ENCODE measurements around the gene LAMA2. TPM values are rescaled to one million over a fixed set of nuclear protein-coding genes. Genes with fewer than 3 reads are reported as not detected.
"Not testable (repeated sequence)": the region's sequence is repeated elsewhere in the genome, so short reads cannot be mapped to it uniquely, and the experiment has no call there.

The LAMA2 gene
- total RNA-seq, 1 donor from 2014 or later, result 18.0 TPM

DNA sequence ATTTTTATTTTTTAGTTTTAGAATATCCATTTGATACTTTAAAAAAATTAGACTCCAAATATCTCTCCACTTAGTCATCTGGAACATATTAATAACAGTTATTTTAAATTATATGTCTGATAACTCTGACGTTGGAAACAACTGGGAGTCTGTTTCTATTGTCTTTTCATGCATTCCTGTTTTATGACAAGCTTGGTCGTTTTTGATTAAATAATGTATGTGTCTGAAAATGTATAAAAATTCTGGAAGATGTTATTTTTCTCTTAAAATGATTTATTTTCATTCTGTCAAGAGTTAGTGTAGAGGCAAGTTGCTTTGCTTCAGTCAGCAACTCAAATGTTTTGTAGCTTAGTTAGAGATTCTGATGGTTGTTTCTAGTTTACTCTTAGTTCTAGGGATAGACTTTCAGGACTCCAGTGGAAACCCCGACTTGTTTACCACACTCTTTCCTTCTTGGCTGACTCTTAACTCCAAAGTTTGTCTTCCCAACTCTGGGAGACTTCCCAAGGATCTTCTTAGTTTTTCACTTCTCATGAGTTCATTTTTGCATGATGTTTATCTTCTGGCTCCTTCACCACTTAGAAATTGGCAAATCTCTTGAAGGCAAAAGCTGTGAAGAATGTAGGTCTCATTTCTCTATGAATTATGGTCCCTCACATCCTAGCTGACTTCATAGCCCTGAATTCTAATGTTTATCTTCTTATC is 190.9 kb downstream of the LAMA2 start:
- no peaks in the 10 kb centered on the region for H3K4me1 Mint-ChIP-seq (ENCODE audit: unreplicated experiment)
- H3K9me3 Mint-ChIP-seq (ENCODE audit: unreplicated experiment), result no peaks in the 10 kb centered on the region
- TF ChIP-seq, protein P1, sequence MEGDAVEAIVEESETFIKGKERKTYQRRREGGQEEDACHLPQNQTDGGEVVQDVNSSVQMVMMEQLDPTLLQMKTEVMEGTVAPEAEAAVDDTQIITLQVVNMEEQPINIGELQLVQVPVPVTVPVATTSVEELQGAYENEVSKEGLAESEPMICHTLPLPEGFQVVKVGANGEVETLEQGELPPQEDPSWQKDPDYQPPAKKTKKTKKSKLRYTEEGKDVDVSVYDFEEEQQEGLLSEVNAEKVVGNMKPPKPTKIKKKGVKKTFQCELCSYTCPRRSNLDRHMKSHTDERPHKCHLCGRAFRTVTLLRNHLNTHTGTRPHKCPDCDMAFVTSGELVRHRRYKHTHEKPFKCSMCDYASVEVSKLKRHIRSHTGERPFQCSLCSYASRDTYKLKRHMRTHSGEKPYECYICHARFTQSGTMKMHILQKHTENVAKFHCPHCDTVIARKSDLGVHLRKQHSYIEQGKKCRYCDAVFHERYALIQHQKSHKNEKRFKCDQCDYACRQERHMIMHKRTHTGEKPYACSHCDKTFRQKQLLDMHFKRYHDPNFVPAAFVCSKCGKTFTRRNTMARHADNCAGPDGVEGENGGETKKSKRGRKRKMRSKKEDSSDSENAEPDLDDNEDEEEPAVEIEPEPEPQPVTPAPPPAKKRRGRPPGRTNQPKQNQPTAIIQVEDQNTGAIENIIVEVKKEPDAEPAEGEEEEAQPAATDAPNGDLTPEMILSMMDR (IDR thresholded peaks at IDR 0.05), result no peak
- no peak for DNase-seq (ENCODE audit: extremely low spot score, unreplicated experiment)
- no peak overlapping the region for H3K27ac Mint-ChIP-seq (ENCODE audit: unreplicated experiment)
- H3K36me3 Mint-ChIP-seq (ENCODE audit: unreplicated experiment), result no peaks in the 10 kb centered on the region
- H3K27me3 Mint-ChIP-seq (ENCODE audit: unreplicated experiment), result peaks cover 14% of the 10 kb centered on the region
- no peak overlapping the region for H3K4me3 Mint-ChIP-seq (ENCODE audit: unreplicated experiment)

DNA sequence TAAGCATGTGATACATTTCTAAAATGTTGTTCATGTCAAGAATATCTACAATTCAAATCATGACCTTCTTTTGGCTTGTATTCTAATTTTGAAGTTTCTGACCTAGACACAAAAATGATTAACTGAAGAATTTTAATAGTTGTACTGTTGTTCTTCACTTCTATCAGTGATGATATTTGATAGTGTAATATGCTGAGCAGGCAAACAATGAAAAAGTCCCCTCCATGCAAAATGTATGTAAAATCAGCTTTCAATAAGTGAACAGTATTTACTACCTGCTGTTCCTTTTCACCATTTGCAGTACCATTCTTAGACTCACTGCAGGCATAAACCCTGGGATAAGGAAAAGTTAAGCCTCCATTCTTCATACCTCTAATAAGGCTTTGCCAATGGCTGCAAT is 201.5 kb downstream of the LAMA2 start:
- no peaks in the 10 kb centered on the region for H3K36me3 Mint-ChIP-seq (ENCODE audit: unreplicated experiment)
- DNase-seq (ENCODE audit: extremely low spot score, unreplicated experiment), result no peak
- H3K9me3 Mint-ChIP-seq (ENCODE audit: unreplicated experiment), result no peaks in the 10 kb centered on the region

DNA sequence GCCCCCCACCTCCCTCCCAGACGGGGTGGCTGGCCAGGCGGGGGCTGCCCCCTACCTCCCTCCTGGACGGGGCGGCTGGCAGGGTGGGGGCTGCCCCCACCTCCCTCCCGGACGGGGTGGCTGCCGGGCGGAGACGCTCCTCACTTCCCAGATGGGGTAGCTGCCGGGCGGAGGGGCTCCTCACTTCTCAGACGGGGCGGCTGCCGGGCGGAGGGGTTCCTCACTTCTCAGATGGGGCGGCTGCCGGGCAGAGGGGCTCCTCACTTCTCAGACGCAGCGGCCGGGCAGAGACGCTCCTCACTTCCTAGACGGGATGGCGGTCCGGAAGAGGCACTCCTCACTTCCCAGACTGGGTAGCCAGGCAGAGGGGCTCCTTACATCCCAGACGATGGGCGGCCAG is 205.5 kb downstream of the LAMA2 start:
- peaks cover 37% of the 10 kb centered on the region for H3K27me3 Mint-ChIP-seq (ENCODE audit: unreplicated experiment)
- not testable (repeated sequence) for H3K4me1 Mint-ChIP-seq (ENCODE audit: unreplicated experiment); H3K36me3 Mint-ChIP-seq (ENCODE audit: unreplicated experiment); H3K4me3 Mint-ChIP-seq (ENCODE audit: unreplicated experiment); DNase-seq (ENCODE audit: extremely low spot score, unreplicated experiment); H3K9me3 Mint-ChIP-seq (ENCODE audit: unreplicated experiment); H3K27ac Mint-ChIP-seq (ENCODE audit: unreplicated experiment)

More for the DNA sequence above, 201.5 kb downstream of the LAMA2 start:
- no peak overlapping the region for H3K4me3 Mint-ChIP-seq (ENCODE audit: unreplicated experiment)
- H3K27ac Mint-ChIP-seq (ENCODE audit: unreplicated experiment), result no peak overlapping the region
- peaks cover 33% of the 10 kb centered on the region for H3K27me3 Mint-ChIP-seq (ENCODE audit: unreplicated experiment)
- H3K4me1 Mint-ChIP-seq (ENCODE audit: unreplicated experiment), result no peaks in the 10 kb centered on the region
- TF ChIP-seq, protein P1 (IDR thresholded peaks at IDR 0.05), result no peak

DNA sequence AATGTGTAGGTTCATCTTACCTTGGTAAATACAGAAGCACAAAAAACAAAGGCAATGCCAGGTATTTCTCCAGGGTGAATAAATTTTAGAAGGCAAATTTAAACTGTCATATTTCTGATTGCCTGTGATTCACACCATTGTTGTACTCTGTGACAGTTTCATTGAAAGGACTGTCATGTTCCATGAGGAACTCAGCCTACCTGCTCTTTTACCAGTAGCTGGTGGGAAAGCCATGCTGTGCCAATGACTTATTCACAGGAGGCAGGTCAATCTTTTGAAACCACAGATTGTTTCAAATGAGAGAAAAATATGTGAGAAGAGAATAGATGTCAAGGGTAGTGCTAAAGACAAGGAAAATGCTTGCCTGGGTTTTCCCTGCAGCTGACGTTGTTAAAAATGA is 206.4 kb downstream of the LAMA2 start:
- Mint-ChIP-seq H3K4me3 (ENCODE audit: unreplicated experiment) (no peak overlapping the region), H3K4me1 (ENCODE audit: unreplicated experiment) (no peaks in the 10 kb centered on the region), H3K27ac (ENCODE audit: unreplicated experiment) (no peak overlapping the region), H3K27me3 (ENCODE audit: unreplicated experiment) (peaks cover 28% of the 10 kb centered on the region), H3K9me3 (ENCODE audit: unreplicated experiment) (no peaks in the 10 kb centered on the region), H3K36me3 (ENCODE audit: unreplicated experiment) (no peaks in the 10 kb centered on the region)
- no peak for DNase-seq (ENCODE audit: extremely low spot score, unreplicated experiment)
- TF ChIP-seq, protein P1 (IDR thresholded peaks at IDR 0.05), result no peak

DNA sequence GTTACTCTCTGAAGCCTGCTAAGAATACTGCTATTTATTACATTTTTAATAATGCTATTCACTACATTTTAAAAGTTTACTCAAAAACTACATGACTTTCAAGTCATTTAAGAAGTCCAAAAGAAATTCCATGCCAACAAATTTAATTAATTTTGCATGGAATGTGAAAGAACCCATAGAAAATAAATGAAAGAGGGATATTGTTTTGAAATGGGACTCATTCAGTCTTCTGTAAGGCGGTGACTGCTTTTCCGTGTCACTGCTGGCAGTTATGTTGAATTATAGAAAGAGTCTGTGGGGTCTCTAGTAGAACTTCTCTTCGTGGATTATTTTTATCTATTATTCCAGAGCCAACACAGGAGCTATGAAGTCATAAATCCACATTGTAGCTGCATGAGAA is 211.2 kb downstream of the LAMA2 start:
- Mint-ChIP-seq H3K4me1 (ENCODE audit: unreplicated experiment) (no peaks in the 10 kb centered on the region), H3K36me3 (ENCODE audit: unreplicated experiment) (no peaks in the 10 kb centered on the region), H3K4me3 (ENCODE audit: unreplicated experiment) (no peak overlapping the region), H3K27ac (ENCODE audit: unreplicated experiment) (no peak overlapping the region), H3K27me3 (ENCODE audit: unreplicated experiment) (peaks cover 10% of the 10 kb centered on the region), H3K9me3 (ENCODE audit: unreplicated experiment) (no peaks in the 10 kb centered on the region)
- TF ChIP-seq, protein P1 (IDR thresholded peaks at IDR 0.05), result no peak
- DNase-seq (ENCODE audit: extremely low spot score, unreplicated experiment), result no peak

All from osteocyte (in vitro differentiated cells).